HEK293 (cell line): ENCODE results near the gene MNT.
"Not testable (repeated sequence)": the region's sequence is repeated elsewhere in the genome, so short reads cannot be mapped to it uniquely, and the experiment has no call there.

Source experiments
- ATF2 ChIP-seq: fragments of 450-650 bp; formaldehyde crosslinking; IDR thresholded peaks from 2 replicates; pipeline ENCODE4 v1.5.1; 2016; ENCODE audit warnings: missing biosample characterization, missing genetic modification characterization, low read depth
- KLF7 ChIP-seq: fragments of 450-650 bp; formaldehyde crosslinking; IDR thresholded peaks from 2 replicates; pipeline ENCODE4 v1.5.1; 2016; ENCODE audit warnings: missing biosample characterization, missing genetic modification characterization, borderline replicate concordance
- ZNF18 ChIP-seq: fragments of 450-650 bp; formaldehyde crosslinking; IDR thresholded peaks from 2 replicates; pipeline ENCODE4 v1.5.1; 2016; ENCODE audit warnings: missing biosample characterization, missing genetic modification characterization
- ZNF302 ChIP-seq: fragments of 450-650 bp; formaldehyde crosslinking; IDR thresholded peaks from 2 replicates; pipeline ENCODE4 v1.5.1; 2016; ENCODE audit warnings: missing biosample characterization, missing genetic modification characterization, low read depth
- ZNF311 ChIP-seq: fragments of 450-650 bp; formaldehyde crosslinking; IDR thresholded peaks from 2 replicates; pipeline ENCODE4 v1.5.1; 2017; ENCODE audit warnings: missing biosample characterization, missing genetic modification characterization, borderline replicate concordance
- ZNF449 ChIP-seq: fragments of 450-650 bp; formaldehyde crosslinking; IDR thresholded peaks from 2 replicates; pipeline ENCODE4 v1.5.1; 2017; ENCODE audit warnings: missing biosample characterization, mild to moderate bottlenecking, missing genetic modification characterization, moderate library complexity
- ZNF571 ChIP-seq: fragments of 450-650 bp; formaldehyde crosslinking; IDR thresholded peaks from 2 replicates; pipeline ENCODE4 v1.5.0; 2017; ENCODE audit warnings: missing biosample characterization, missing genetic modification characterization
- ZNF785 ChIP-seq: fragments of 450-650 bp; formaldehyde crosslinking; IDR thresholded peaks from 2 replicates; pipeline ENCODE4 v1.5.1; 2016; ENCODE audit warnings: missing biosample characterization, missing genetic modification characterization
- TF ChIP-seq, protein P1 (sequence below): sonication (generic); formaldehyde crosslinking; IDR thresholded peaks from 2 replicates; pipeline ENCODE4 v1.8.1; 2022; ENCODE audit warnings: mild to moderate bottlenecking, moderate library complexity, missing genetic modification reagents
- TF ChIP-seq, protein P2 (sequence below): fragments of 450-650 bp; formaldehyde crosslinking; IDR thresholded peaks from 2 replicates; pipeline ENCODE4 v1.5.1; 2016; ENCODE audit warnings: missing biosample characterization, missing genetic modification characterization
- TF ChIP-seq, protein P3 (sequence below): fragments of 450-650 bp; formaldehyde crosslinking; IDR thresholded peaks from 2 replicates; pipeline ENCODE4 v1.5.1; 2016; ENCODE audit warnings: missing biosample characterization, missing genetic modification characterization

DNA sequence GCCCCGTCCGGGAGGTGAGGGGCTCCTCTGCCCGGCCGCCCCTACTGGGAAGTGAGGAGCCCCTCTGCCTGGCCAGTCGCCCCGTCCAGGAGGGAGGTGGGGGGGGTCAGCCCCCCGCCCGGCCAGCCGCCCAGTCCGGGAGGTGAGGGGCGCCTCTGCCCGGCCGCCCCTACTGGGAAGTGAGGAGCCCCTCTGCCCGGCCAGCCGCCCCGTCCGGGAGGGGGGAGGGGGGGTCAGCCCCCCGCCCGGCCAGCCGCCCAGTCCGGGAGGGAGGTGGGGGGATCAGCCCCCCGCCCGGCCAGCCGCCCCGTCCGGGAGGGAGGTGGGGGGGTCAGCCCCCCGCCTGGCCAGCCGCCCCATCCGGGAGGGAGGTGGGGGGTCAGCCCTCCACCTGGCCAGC, 46.6 kb upstream of the MNT start:
- TF ChIP-seq ZNF302 (tag by site-specific recombination); ATF2; ZNF785; ZNF311 (tag by site-specific recombination); ZNF449 (tag by site-specific recombination); ZNF571 (tag by site-specific recombination); KLF7 (tag by site-specific recombination); ZNF18 (tag by site-specific recombination): not testable (repeated sequence)
- TF ChIP-seq, protein P1, sequence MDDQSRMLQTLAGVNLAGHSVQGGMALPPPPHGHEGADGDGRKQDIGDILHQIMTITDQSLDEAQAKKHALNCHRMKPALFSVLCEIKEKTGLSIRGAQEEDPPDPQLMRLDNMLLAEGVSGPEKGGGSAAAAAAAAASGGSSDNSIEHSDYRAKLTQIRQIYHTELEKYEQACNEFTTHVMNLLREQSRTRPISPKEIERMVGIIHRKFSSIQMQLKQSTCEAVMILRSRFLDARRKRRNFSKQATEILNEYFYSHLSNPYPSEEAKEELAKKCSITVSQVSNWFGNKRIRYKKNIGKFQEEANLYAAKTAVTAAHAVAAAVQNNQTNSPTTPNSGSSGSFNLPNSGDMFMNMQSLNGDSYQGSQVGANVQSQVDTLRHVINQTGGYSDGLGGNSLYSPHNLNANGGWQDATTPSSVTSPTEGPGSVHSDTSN = not testable (repeated sequence)
- TF ChIP-seq, protein P2, sequence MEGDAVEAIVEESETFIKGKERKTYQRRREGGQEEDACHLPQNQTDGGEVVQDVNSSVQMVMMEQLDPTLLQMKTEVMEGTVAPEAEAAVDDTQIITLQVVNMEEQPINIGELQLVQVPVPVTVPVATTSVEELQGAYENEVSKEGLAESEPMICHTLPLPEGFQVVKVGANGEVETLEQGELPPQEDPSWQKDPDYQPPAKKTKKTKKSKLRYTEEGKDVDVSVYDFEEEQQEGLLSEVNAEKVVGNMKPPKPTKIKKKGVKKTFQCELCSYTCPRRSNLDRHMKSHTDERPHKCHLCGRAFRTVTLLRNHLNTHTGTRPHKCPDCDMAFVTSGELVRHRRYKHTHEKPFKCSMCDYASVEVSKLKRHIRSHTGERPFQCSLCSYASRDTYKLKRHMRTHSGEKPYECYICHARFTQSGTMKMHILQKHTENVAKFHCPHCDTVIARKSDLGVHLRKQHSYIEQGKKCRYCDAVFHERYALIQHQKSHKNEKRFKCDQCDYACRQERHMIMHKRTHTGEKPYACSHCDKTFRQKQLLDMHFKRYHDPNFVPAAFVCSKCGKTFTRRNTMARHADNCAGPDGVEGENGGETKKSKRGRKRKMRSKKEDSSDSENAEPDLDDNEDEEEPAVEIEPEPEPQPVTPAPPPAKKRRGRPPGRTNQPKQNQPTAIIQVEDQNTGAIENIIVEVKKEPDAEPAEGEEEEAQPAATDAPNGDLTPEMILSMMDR = not testable (repeated sequence)
- TF ChIP-seq, protein P3, sequence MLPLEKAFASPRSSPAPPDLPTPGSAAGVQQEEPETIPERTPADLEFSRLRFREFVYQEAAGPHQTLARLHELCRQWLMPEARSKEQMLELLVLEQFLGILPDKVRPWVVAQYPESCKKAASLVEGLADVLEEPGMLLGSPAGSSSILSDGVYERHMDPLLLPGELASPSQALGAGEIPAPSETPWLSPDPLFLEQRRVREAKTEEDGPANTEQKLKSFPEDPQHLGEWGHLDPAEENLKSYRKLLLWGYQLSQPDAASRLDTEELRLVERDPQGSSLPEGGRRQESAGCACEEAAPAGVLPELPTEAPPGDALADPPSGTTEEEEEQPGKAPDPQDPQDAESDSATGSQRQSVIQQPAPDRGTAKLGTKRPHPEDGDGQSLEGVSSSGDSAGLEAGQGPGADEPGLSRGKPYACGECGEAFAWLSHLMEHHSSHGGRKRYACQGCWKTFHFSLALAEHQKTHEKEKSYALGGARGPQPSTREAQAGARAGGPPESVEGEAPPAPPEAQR (tag by site-specific recombination) = not testable (repeated sequence)
